ENCODE measurements around the gene BEST2.

The BEST2 gene

DNA sequence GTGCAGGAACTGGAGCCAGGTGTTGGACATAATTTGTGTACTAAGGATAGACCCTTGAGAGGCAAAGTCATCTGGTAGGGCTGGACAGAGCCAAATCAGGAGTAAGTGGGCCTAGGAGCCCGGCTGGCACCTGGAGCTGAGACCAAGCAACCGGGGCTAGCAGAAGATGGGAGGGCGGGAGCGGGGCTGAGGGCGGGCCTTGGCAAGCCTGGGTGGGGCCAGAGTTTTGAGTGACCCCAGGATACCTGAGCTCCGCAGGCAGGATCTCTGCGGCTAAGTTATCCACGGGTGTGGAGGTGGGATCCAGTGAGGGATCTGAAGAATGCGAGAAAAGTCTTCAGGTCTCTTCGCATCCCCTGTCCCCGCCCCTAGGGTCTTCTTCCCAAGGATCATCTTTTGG is 15.6 kb downstream of the BEST2 start:
- Histone ChIP-seq H3K27me3 (ENCODE audit: insufficient read depth, low read length, poor library complexity, severe bottlenecking) (no peaks in the 10 kb centered on the region), H3K4me3 (ENCODE audit: low read length, poor library complexity, severe bottlenecking) (no peak overlapping the region), H4K20me1 (ENCODE audit: insufficient read depth, low read length, poor library complexity, severe bottlenecking) (no peaks in the 10 kb centered on the region), H3K9ac (ENCODE audit: low read depth, low read length, poor library complexity, severe bottlenecking) (no peak overlapping the region), H3K4me1 (ENCODE audit: insufficient read depth, low read length, poor library complexity, severe bottlenecking) (no peaks in the 10 kb centered on the region), H3K9me2 (replicated peaks; ENCODE audit: low read depth, low read length) (no peaks in the 10 kb centered on the region), H3K36me3 (ENCODE audit: insufficient read depth, low read length) (no peaks in the 10 kb centered on the region), H3K79me2 (ENCODE audit: insufficient read depth, low read length) (no peaks in the 10 kb centered on the region), H2AFZ (ENCODE audit: low read length) (no peak overlapping the region), H3K4me2 (ENCODE audit: low read depth, low read length, poor library complexity, severe bottlenecking) (no peak overlapping the region), H3F3A (ENCODE audit: low read depth) (no peaks in the 10 kb centered on the region), H3K9me3 (ENCODE audit: insufficient read depth, low read depth, low read length) (no peaks in the 10 kb centered on the region)
- TF ChIP-seq, protein P1, sequence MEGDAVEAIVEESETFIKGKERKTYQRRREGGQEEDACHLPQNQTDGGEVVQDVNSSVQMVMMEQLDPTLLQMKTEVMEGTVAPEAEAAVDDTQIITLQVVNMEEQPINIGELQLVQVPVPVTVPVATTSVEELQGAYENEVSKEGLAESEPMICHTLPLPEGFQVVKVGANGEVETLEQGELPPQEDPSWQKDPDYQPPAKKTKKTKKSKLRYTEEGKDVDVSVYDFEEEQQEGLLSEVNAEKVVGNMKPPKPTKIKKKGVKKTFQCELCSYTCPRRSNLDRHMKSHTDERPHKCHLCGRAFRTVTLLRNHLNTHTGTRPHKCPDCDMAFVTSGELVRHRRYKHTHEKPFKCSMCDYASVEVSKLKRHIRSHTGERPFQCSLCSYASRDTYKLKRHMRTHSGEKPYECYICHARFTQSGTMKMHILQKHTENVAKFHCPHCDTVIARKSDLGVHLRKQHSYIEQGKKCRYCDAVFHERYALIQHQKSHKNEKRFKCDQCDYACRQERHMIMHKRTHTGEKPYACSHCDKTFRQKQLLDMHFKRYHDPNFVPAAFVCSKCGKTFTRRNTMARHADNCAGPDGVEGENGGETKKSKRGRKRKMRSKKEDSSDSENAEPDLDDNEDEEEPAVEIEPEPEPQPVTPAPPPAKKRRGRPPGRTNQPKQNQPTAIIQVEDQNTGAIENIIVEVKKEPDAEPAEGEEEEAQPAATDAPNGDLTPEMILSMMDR (conservative IDR thresholded peaks at IDR 0.05; ENCODE audit: low read length): no peak
- no peak for TF ChIP-seq EZH2phosphoT487 (IDR thresholded peaks at IDR 0.05; ENCODE audit: borderline replicate concordance)

DNA sequence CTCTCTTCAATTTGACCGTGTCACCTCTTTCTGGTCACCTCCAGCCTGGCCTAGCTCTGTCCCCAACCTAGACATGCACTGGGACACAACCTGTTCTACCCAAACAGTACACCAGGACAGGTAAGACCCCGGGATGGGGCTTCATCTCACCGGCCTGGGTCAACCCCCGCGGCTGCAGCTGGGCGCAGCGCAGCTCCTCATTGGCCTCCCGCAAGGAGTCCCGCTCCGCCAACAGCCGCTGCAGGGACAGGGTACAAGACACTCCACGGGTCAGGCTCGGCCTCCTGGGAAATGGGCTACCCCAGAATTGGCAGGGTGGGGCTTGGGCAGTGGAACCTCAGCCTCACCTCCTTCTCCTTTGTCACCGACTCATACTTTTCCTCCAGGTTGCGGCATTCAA is 16.1 kb downstream of the BEST2 start:
- no peaks in the 10 kb centered on the region for H3F3A ChIP-seq (ENCODE audit: low read depth)

DNA sequence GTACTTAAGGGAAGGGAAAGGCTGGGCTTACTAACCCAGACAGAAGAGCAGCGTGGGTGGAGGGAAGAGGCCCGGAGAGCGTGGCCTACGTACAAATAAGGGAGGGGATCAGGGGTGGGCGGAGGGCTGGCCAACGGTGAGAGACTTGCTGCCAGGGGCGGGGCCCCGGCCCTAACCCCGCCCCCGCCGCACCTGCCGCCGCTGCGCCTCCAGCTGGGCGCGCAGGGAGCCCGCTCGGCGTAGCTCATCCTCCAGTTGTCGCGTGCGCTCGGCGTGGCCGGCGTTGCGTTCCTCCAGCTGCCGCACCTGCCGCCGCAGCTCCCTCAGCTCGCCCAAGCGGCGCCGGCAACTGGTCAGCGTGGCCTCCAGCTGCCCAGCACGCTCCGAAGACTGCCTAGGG is 18.1 kb downstream of the BEST2 start:
- Histone ChIP-seq H3K9me3 (ENCODE audit: insufficient read depth, low read depth, low read length) (no peaks in the 10 kb centered on the region), H3K4me3 (ENCODE audit: low read length, poor library complexity, severe bottlenecking) (no peak overlapping the region), H3K9me2 (replicated peaks; ENCODE audit: low read depth, low read length) (no peaks in the 10 kb centered on the region), H3K27me3 (ENCODE audit: insufficient read depth, low read length, poor library complexity, severe bottlenecking) (no peaks in the 10 kb centered on the region), H3K36me3 (ENCODE audit: insufficient read depth, low read length) (no peaks in the 10 kb centered on the region), H4K20me1 (ENCODE audit: insufficient read depth, low read length, poor library complexity, severe bottlenecking) (no peaks in the 10 kb centered on the region), H3K4me2 (ENCODE audit: low read depth, low read length, poor library complexity, severe bottlenecking) (no peak overlapping the region), H3K9ac (ENCODE audit: low read depth, low read length, poor library complexity, severe bottlenecking) (no peak overlapping the region), H3K79me2 (ENCODE audit: insufficient read depth, low read length) (no peaks in the 10 kb centered on the region), H3F3A (ENCODE audit: low read depth) (no peaks in the 10 kb centered on the region), H3K4me1 (ENCODE audit: insufficient read depth, low read length, poor library complexity, severe bottlenecking) (no peaks in the 10 kb centered on the region), H2AFZ (ENCODE audit: low read length) (no peak overlapping the region)
- TF ChIP-seq, protein P1 (conservative IDR thresholded peaks at IDR 0.05; ENCODE audit: low read length): no peak
- no peak for TF ChIP-seq EZH2phosphoT487 (IDR thresholded peaks at IDR 0.05; ENCODE audit: borderline replicate concordance)

More for the DNA sequence above, 16.1 kb downstream of the BEST2 start:
- TF ChIP-seq, protein P1 (conservative IDR thresholded peaks at IDR 0.05; ENCODE audit: low read length): no peak
- no peak for TF ChIP-seq EZH2phosphoT487 (IDR thresholded peaks at IDR 0.05; ENCODE audit: borderline replicate concordance)
- H3K27me3 ChIP-seq (ENCODE audit: insufficient read depth, low read length, poor library complexity, severe bottlenecking): no peaks in the 10 kb centered on the region
- no peaks in the 10 kb centered on the region for H3K79me2 ChIP-seq (ENCODE audit: insufficient read depth, low read length)
- H3K9me2 ChIP-seq (replicated peaks; ENCODE audit: low read depth, low read length): no peaks in the 10 kb centered on the region
- H3K9ac ChIP-seq (ENCODE audit: low read depth, low read length, poor library complexity, severe bottlenecking): no peak overlapping the region
- H3K36me3 ChIP-seq (ENCODE audit: insufficient read depth, low read length): no peaks in the 10 kb centered on the region
- no peak overlapping the region for H2AFZ ChIP-seq (ENCODE audit: low read length)
- no peaks in the 10 kb centered on the region for H3K9me3 ChIP-seq (ENCODE audit: insufficient read depth, low read depth, low read length)
- H3K4me3 ChIP-seq (ENCODE audit: low read length, poor library complexity, severe bottlenecking): no peak overlapping the region
- H3K4me1 ChIP-seq (ENCODE audit: insufficient read depth, low read length, poor library complexity, severe bottlenecking): no peaks in the 10 kb centered on the region
- no peak overlapping the region for H3K4me2 ChIP-seq (ENCODE audit: low read depth, low read length, poor library complexity, severe bottlenecking)
- H4K20me1 ChIP-seq (ENCODE audit: insufficient read depth, low read length, poor library complexity, severe bottlenecking): no peaks in the 10 kb centered on the region

All from Loucy (cell line).